Activated naive CD8-positive, alpha-beta T cell treated with anti-CD3 and anti-CD28 coated beads, Interleukin-2, amount 50 U/mL, for 16 hours (primary cell): Measurements from ENCODE around the gene TIGAR.

Experiments used
- DNase-seq: peaks from one replicate; pipeline ENCODE4 v3.0.0-alpha.2; 2020; ENCODE audit warnings: low read depth, low spot score

TIGAR gene

GRCh38 chr12:4378772-4379171 is 57.8 kb downstream of the TIGAR start:
- no peak for DNase-seq

- DNase-seq = no peak
Measured at GRCh38 chr12:4379405-4379804, 58.4 kb downstream of the TIGAR start, which contains the start of gene FGF23. Gene FGF23 (minus strand): TSS chr12:4379712. CDS start chr12:4379582, 130 bp downstream.

GRCh38 chr12:4380332-4380731 is 59.3 kb downstream of the TIGAR start:
- DNase-seq = no peak

- no peak for DNase-seq
Measured at GRCh38 chr12:4383304-4383865, 62.4 kb downstream of the TIGAR start.

GRCh38 chr12:4386801-4387200 is 65.8 kb downstream of the TIGAR start:
- no peak for DNase-seq

GRCh38 chr12:4387607-4388006 is 66.6 kb downstream of the TIGAR start:
- no peak for DNase-seq

GRCh38 chr12:4388032-4388431 is 67.0 kb downstream of the TIGAR start:
- DNase-seq = no peak

- DNase-seq = no peak
Measured at GRCh38 chr12:4388662-4389061, 67.6 kb downstream of the TIGAR start.

- no peak for DNase-seq
Measured at GRCh38 chr12:4392223-4392742, 71.3 kb downstream of the TIGAR start.

GRCh38 chr12:4393211-4393610 is 72.2 kb downstream of the TIGAR start:
- no peak for DNase-seq

- no peak for DNase-seq
Measured at GRCh38 chr12:4395818-4396217, 74.8 kb downstream of the TIGAR start.

GRCh38 chr12:4401117-4401516 is 80.1 kb downstream of the TIGAR start:
- no peak for DNase-seq

- DNase-seq = no peak
Measured at GRCh38 chr12:4402996-4403395, 82.0 kb downstream of the TIGAR start.
